Measurements from ENCODE around the gene INPP5D. TPM values are rescaled to one million over a fixed set of nuclear protein-coding genes. Genes with fewer than 3 reads are reported as not detected.
A peak's percentile ranks its signal among the peaks of the same experiment; 100 is the strongest.

INPP5D gene
- total and polyA plus RNA-seq, 2 donors (not counting 1 experiment from before 2014, with no cell fraction given) = 152 to 444 TPM

GRCh38 chr2:233117351-233117750, 57.2 kb downstream of the INPP5D start:
- ChIA-PET CTCF (no interaction called here), POLR2A (no interaction called here)
- H3K4me2 ChIP-seq (replicated peaks; ENCODE audit: low read depth, low read length, poor library complexity, severe bottlenecking) = peak overlapping the region; percentile 43
- peaks cover 0 to 67% of the 10 kb centered on the region in 2 experiments for H3K36me3 ChIP-seq (replicated peaks in 1 of 2; ENCODE audit: control extremely low read depth in 1 of 2, control insufficient read depth in 1 of 2, extremely low read depth in 1 of 2, insufficient read depth in 2 of 2, low read length in 1 of 2)
- no peak overlapping the region for H3K4me3 Mint-ChIP-seq
- peaks cover 93% of the 10 kb centered on the region for H4K20me1 ChIP-seq (ENCODE audit: control insufficient read depth, insufficient read depth, low read length, poor library complexity, severe bottlenecking)
- intact Hi-C loops (cut with micrococcal nuclease) = no loop called here
- peaks cover 73% of the 10 kb centered on the region for H3K4me1 Mint-ChIP-seq
- ATAC-seq (ENCODE audit: low read depth) = no peak
- H3K79me2 ChIP-seq (ENCODE audit: control insufficient read depth, insufficient read depth, low read length) = peaks cover 100% of the 10 kb centered on the region
- no peaks in the 10 kb centered on the region for H3K27me3 ChIP-seq (replicated peaks in 1 of 4; ENCODE audit: control extremely low read depth in 1 of 4, control insufficient read depth in 3 of 4, insufficient read depth in 4 of 4, low read length in 3 of 4)
- DNase-seq = no peak
- WGBS (ENCODE audit: insufficient coverage) = 89% methylated on average over 12 of the region's 13 CpGs
- no peak overlapping the region for H2AFZ ChIP-seq (ENCODE audit: insufficient read depth, low read depth, low read length, poor library complexity, severe bottlenecking)
- TF ChIP-seq, protein P1, sequence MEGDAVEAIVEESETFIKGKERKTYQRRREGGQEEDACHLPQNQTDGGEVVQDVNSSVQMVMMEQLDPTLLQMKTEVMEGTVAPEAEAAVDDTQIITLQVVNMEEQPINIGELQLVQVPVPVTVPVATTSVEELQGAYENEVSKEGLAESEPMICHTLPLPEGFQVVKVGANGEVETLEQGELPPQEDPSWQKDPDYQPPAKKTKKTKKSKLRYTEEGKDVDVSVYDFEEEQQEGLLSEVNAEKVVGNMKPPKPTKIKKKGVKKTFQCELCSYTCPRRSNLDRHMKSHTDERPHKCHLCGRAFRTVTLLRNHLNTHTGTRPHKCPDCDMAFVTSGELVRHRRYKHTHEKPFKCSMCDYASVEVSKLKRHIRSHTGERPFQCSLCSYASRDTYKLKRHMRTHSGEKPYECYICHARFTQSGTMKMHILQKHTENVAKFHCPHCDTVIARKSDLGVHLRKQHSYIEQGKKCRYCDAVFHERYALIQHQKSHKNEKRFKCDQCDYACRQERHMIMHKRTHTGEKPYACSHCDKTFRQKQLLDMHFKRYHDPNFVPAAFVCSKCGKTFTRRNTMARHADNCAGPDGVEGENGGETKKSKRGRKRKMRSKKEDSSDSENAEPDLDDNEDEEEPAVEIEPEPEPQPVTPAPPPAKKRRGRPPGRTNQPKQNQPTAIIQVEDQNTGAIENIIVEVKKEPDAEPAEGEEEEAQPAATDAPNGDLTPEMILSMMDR (IDR thresholded peaks at IDR 0.05) = no peak
- H3K9me3 ChIP-seq (ENCODE audit: control extremely low read depth in 1 of 3, control insufficient read depth in 2 of 3, insufficient read depth in 1 of 3, low read length in 2 of 3) = peaks cover 0 to 3% (median 0%) of the 10 kb centered on the region in 3 donors
- H3K9me3 Mint-ChIP-seq (ENCODE audit: insufficient read depth) = no peaks in the 10 kb centered on the region
- H3K27ac Mint-ChIP-seq = peak overlapping the region; percentile 84
- H3K4me3 ChIP-seq (ENCODE audit: control extremely low read depth in 1 of 5, extremely low read depth in 1 of 5, insufficient read depth in 1 of 5, low read depth in 2 of 5, low read length in 4 of 5) = no peak overlapping the region
- no peaks in the 10 kb centered on the region for H3K27me3 Mint-ChIP-seq
- H3K27ac ChIP-seq (ENCODE audit: low read length in 2 of 2) = peak overlapping the region in 1 of 2 donors; percentile 67
- H3K4me1 ChIP-seq (ENCODE audit: control insufficient read depth in 2 of 2, insufficient read depth in 2 of 2, low read length in 2 of 2) = peaks cover 40 to 78% of the 10 kb centered on the region in 2 donors
- H3K9ac ChIP-seq (ENCODE audit: low read length) = no peak overlapping the region

DNA sequence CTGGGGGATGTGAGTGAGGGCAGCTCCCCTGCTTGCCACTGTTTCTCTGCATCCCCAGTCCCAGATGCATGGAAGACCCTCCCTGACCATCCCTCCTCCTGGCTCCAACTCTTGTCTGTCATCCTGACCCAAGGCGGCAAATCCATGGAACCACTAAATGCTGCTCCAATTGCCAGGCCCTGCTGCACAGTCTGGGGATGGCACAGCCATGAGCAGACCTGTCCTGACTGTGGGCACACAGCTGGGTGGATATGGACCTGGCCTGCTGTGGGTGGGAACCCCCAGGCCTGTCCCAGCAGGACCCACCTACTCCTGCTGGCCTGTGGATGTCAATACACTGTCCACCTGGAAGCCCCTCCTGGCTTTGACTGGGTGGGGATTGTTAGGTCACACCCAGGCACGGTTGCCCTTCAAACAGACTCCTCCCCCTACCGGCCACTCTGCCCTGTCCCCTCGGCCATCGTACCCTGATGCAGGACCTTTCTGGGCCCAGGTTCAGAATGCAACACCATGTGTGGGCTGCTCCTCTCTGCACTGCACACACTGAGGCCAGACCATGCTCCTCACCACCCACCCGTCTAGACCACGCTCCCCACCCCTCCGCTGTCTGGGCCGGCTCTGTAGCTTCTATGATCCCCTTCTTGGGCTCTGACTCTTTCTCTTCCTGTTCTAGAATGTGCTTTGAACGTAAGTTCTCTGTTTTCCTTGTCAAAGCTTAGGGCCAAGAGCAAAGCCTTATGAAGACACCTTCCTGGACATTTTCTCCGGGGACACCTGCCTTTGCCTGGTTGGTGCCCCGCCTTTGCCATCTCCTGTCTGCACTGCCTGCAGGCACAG, 57.9 kb downstream of the INPP5D start:
- CTCF ChIA-PET = interaction anchor here (0.5 to 0.7 kb wide), 2 partner anchors 12 to 513 kb away, joined by 3 to 4 read pairs; no protein-coding TSS in a partner anchor
- DNase-seq = no peak

More for the DNA sequence above, 57.9 kb downstream of the INPP5D start:
- peaks cover 100% of the 10 kb centered on the region for H3K79me2 ChIP-seq (ENCODE audit: control insufficient read depth, insufficient read depth, low read length)
- TF ChIP-seq, protein P1 (IDR thresholded peaks at IDR 0.05) = no peak
- no peak for TF ChIP-seq EZH2 (IDR thresholded peaks at IDR 0.05; ENCODE audit: borderline replicate concordance, insufficient read depth, low read depth, low read length, poor library complexity, severe bottlenecking)
- H3K9ac ChIP-seq (ENCODE audit: low read length) = no peak overlapping the region
- Mint-ChIP-seq H3K4me3 (peak overlapping the region; percentile 14), H3K4me1 (peaks cover 75% of the 10 kb centered on the region), H3K27ac (peak overlapping the region; percentile 84), H3K27me3 (no peaks in the 10 kb centered on the region), H3K9me3 (ENCODE audit: insufficient read depth) (no peaks in the 10 kb centered on the region)
- intact Hi-C loops (cut with micrococcal nuclease) = no loop called here
- no peak overlapping the region for H2AFZ ChIP-seq (ENCODE audit: insufficient read depth, low read depth, low read length, poor library complexity, severe bottlenecking)
- peaks cover 2 to 73% of the 10 kb centered on the region in 2 experiments for H3K36me3 ChIP-seq (replicated peaks in 1 of 2; ENCODE audit: control extremely low read depth in 1 of 2, control insufficient read depth in 1 of 2, extremely low read depth in 1 of 2, insufficient read depth in 2 of 2, low read length in 1 of 2)
- no peak for ATAC-seq (ENCODE audit: low read depth)
- peaks cover 93% of the 10 kb centered on the region for H4K20me1 ChIP-seq (ENCODE audit: control insufficient read depth, insufficient read depth, low read length, poor library complexity, severe bottlenecking)
- H3K4me3 ChIP-seq (ENCODE audit: control extremely low read depth in 1 of 5, extremely low read depth in 1 of 5, insufficient read depth in 1 of 5, low read depth in 2 of 5, low read length in 4 of 5) = no peak overlapping the region
- POLR2A ChIA-PET = no interaction called here
- WGBS (ENCODE audit: insufficient coverage) = 86% methylated on average over 12 of the region's 12 CpGs
- H3K9me3 ChIP-seq (ENCODE audit: control extremely low read depth in 1 of 3, control insufficient read depth in 2 of 3, insufficient read depth in 1 of 3, low read length in 2 of 3) = peaks cover 0 to 3% (median 0%) of the 10 kb centered on the region in 3 donors
- peak overlapping the region in 1 of 2 donors; percentile 67 for H3K27ac ChIP-seq (ENCODE audit: low read length in 2 of 2)
- H3K4me1 ChIP-seq (ENCODE audit: control insufficient read depth in 2 of 2, insufficient read depth in 2 of 2, low read length in 2 of 2) = peaks cover 40 to 79% of the 10 kb centered on the region in 2 donors
- no peaks in the 10 kb centered on the region for H3K27me3 ChIP-seq (replicated peaks in 1 of 4; ENCODE audit: control extremely low read depth in 1 of 4, control insufficient read depth in 3 of 4, insufficient read depth in 4 of 4, low read length in 3 of 4)
- H3K4me2 ChIP-seq (replicated peaks; ENCODE audit: low read depth, low read length, poor library complexity, severe bottlenecking) = peak overlapping the region; percentile 43
